Fibroblast of lung (primary cell): ENCODE results near the gene OR10A3.

ENCODE experiments used
- CTCF ChIP-seq, 2 donors: IDR thresholded peaks in 1 of 2; conservative IDR thresholded peaks in 1 of 2; 1 replicate in 1 of 2; 2 replicates in 1 of 2; pipeline ENCODE4 v1.5.1; 2011 to 2012; ENCODE audit warnings: low read length in 2 of 2, control low read depth in 1 of 2, inconsistent platforms in 1 of 2, low read depth in 1 of 2, mild to moderate bottlenecking in 1 of 2
- EZH2 ChIP-seq: IDR thresholded peaks from 2 replicates; pipeline ENCODE4 v1.5.1; 2012; ENCODE audit warnings: low read length, control low read depth, mild to moderate bottlenecking; ENCODE audit errors: missing control alignments

- no peak for TF ChIP-seq CTCF (conservative IDR thresholded peaks at IDR 0.05 in 1 of 2, IDR thresholded peaks at IDR 0.05 in 1 of 2; ENCODE audit: low read depth in 1 of 2, low read length in 2 of 2)
- no peak for TF ChIP-seq EZH2
These were observed 42.5 kb upstream of the OR10A3 start for GRCh38 chr11:7983832-7984590.
